ENCODE results near the gene LAIR1.

DNA sequence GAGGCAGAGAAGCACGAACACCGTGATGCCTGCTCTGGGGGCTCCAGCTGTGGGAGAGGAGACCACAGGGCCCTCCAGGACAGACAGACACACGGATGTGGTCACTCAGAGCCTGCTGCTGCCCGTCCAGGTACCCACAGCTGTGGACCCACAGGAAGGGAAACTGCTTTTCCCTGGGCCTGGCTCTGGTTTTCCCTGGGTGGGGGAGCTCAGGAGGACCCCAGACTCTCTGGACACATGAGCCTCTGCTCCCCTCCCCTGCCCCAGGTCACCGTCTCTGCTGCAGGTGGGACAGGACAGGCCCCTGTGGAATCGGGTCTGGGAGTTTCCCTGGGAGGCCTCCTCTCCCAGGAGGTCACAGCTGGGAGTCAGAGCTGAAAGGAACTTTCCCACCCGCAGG, 33.1 kb downstream of the LAIR1 start:
- TF ChIP-seq, protein P1, sequence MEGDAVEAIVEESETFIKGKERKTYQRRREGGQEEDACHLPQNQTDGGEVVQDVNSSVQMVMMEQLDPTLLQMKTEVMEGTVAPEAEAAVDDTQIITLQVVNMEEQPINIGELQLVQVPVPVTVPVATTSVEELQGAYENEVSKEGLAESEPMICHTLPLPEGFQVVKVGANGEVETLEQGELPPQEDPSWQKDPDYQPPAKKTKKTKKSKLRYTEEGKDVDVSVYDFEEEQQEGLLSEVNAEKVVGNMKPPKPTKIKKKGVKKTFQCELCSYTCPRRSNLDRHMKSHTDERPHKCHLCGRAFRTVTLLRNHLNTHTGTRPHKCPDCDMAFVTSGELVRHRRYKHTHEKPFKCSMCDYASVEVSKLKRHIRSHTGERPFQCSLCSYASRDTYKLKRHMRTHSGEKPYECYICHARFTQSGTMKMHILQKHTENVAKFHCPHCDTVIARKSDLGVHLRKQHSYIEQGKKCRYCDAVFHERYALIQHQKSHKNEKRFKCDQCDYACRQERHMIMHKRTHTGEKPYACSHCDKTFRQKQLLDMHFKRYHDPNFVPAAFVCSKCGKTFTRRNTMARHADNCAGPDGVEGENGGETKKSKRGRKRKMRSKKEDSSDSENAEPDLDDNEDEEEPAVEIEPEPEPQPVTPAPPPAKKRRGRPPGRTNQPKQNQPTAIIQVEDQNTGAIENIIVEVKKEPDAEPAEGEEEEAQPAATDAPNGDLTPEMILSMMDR (IDR thresholded peaks at IDR 0.05; ENCODE audit: insufficient read depth, low read depth, low read length): no peak
- no peak for TF ChIP-seq EZH2 (IDR thresholded peaks at IDR 0.05; ENCODE audit: insufficient read depth, low read length)

Measured in astrocyte (in vitro differentiated cells and primary cell).